Measurements from ENCODE around the gene CACNA1B. TPM values are rescaled to one million over a fixed set of nuclear protein-coding genes. Genes with fewer than 3 reads are reported as not detected.

The CACNA1B gene
- total RNA-seq, 2 donors from 2014 or later: 3.6 to 7.9 TPM

GRCh38 chr9:138025908-138026307 lies 148.3 kb downstream of the CACNA1B start:
- H3K27ac Mint-ChIP-seq: no peak overlapping the region
- H3K36me3 Mint-ChIP-seq (ENCODE audit: low read depth): peaks cover 35% of the 10 kb centered on the region
- H3K27me3 ChIP-seq (ENCODE audit: control insufficient read depth, insufficient read depth, low read length, poor library complexity, severe bottlenecking): no peaks in the 10 kb centered on the region
- H3K4me3 ChIP-seq (ENCODE audit: low read length): no peak overlapping the region
- no peak for DNase-seq
- WGBS, 2 experiments (ENCODE audit: insufficient coverage in 1 of 2, insufficient read length in 1 of 2): 88 to 97% methylated on average over 7 of the region's 7 CpGs
- peaks cover 5% of the 10 kb centered on the region for H3K4me1 Mint-ChIP-seq
- H3K4me1 ChIP-seq (ENCODE audit: control insufficient read depth, insufficient read depth, low read length): no peaks in the 10 kb centered on the region
- peaks cover 10% of the 10 kb centered on the region for H3K27me3 Mint-ChIP-seq (ENCODE audit: insufficient read depth)
- no peaks in the 10 kb centered on the region for H3K36me3 ChIP-seq (ENCODE audit: control insufficient read depth, insufficient read depth, low read length)
- H3K9ac ChIP-seq (ENCODE audit: extremely low read depth, low read length, poor library complexity, severe bottlenecking): no peak overlapping the region
- peaks cover 8% of the 10 kb centered on the region for H3K9me3 Mint-ChIP-seq
- peak overlapping the region; percentile 71 for H3K4me3 Mint-ChIP-seq
- TF ChIP-seq, protein P1, sequence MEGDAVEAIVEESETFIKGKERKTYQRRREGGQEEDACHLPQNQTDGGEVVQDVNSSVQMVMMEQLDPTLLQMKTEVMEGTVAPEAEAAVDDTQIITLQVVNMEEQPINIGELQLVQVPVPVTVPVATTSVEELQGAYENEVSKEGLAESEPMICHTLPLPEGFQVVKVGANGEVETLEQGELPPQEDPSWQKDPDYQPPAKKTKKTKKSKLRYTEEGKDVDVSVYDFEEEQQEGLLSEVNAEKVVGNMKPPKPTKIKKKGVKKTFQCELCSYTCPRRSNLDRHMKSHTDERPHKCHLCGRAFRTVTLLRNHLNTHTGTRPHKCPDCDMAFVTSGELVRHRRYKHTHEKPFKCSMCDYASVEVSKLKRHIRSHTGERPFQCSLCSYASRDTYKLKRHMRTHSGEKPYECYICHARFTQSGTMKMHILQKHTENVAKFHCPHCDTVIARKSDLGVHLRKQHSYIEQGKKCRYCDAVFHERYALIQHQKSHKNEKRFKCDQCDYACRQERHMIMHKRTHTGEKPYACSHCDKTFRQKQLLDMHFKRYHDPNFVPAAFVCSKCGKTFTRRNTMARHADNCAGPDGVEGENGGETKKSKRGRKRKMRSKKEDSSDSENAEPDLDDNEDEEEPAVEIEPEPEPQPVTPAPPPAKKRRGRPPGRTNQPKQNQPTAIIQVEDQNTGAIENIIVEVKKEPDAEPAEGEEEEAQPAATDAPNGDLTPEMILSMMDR (conservative IDR thresholded peaks at IDR 0.05): no peak
- peaks cover 60% of the 10 kb centered on the region for H3K9me3 ChIP-seq (ENCODE audit: control insufficient read depth, low read length)
- no peak overlapping the region for H3K27ac ChIP-seq (ENCODE audit: low read depth, low read length)

DNA sequence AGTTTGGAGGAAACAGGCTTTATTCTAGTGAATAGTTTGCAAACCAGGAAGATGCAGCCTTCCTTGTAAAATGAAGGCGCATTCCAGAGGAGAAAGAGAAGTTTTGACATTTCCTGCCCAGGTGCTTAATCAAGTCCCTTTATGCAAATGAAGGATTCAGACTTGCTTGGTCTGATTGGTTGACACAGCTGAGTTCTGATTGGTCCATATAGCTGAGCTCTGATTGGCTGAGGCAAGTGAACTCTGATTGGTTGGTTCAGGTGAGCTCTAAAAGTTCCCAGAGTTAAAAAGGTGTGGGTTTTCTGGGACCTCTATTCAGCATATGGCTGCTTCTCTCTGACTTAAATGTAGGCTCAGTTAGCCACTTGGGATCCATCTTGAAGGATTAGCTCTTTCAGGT lies 151.0 kb downstream of the CACNA1B start:
- H3K9ac ChIP-seq (ENCODE audit: extremely low read depth, low read length, poor library complexity, severe bottlenecking): no peak overlapping the region
- H3K36me3 Mint-ChIP-seq (ENCODE audit: low read depth): peaks cover 50% of the 10 kb centered on the region
- H3K4me3 ChIP-seq (ENCODE audit: low read length): no peak overlapping the region
- no peak overlapping the region for H3K27ac Mint-ChIP-seq
- H3K27me3 Mint-ChIP-seq (ENCODE audit: insufficient read depth): peaks cover 10% of the 10 kb centered on the region
- H3K4me3 Mint-ChIP-seq: no peak overlapping the region
- no peaks in the 10 kb centered on the region for H3K36me3 ChIP-seq (ENCODE audit: control insufficient read depth, insufficient read depth, low read length)
- peaks cover 83% of the 10 kb centered on the region for H3K9me3 ChIP-seq (ENCODE audit: control insufficient read depth, low read length)
- 90% methylated on average over 1 of the region's 1 CpG; no CpG with 5 or more reads in 1 of the 2 experiments for WGBS, 2 experiments (ENCODE audit: insufficient coverage in 1 of 2, insufficient read length in 1 of 2)
- peaks cover 22% of the 10 kb centered on the region for H3K9me3 Mint-ChIP-seq
- TF ChIP-seq, protein P1 (conservative IDR thresholded peaks at IDR 0.05): no peak
- no peak overlapping the region for H3K27ac ChIP-seq (ENCODE audit: low read depth, low read length)
- no peaks in the 10 kb centered on the region for H3K4me1 ChIP-seq (ENCODE audit: control insufficient read depth, insufficient read depth, low read length)
- H3K4me1 Mint-ChIP-seq: peaks cover 5% of the 10 kb centered on the region
- peak; percentile 41 for DNase-seq
- no peaks in the 10 kb centered on the region for H3K27me3 ChIP-seq (ENCODE audit: control insufficient read depth, insufficient read depth, low read length, poor library complexity, severe bottlenecking)

- Histone ChIP-seq H3K4me1 (ENCODE audit: control insufficient read depth, insufficient read depth, low read length) (no peaks in the 10 kb centered on the region), H3K9me3 (ENCODE audit: control insufficient read depth, low read length) (peaks cover 87% of the 10 kb centered on the region), H3K27me3 (ENCODE audit: control insufficient read depth, insufficient read depth, low read length, poor library complexity, severe bottlenecking) (no peaks in the 10 kb centered on the region), H3K4me3 (ENCODE audit: low read length) (peak overlapping the region; percentile 30), H3K9ac (ENCODE audit: extremely low read depth, low read length, poor library complexity, severe bottlenecking) (no peak overlapping the region), H3K27ac (ENCODE audit: low read depth, low read length) (no peak overlapping the region), H3K36me3 (ENCODE audit: control insufficient read depth, insufficient read depth, low read length) (no peaks in the 10 kb centered on the region)
- peaks cover 41% of the 10 kb centered on the region for H3K36me3 Mint-ChIP-seq (ENCODE audit: low read depth)
- H3K4me3 Mint-ChIP-seq: no peak overlapping the region
- H3K27me3 Mint-ChIP-seq (ENCODE audit: insufficient read depth): no peaks in the 10 kb centered on the region
- 63 to 79% methylated on average over 2 to 3 of the region's 3 CpGs for WGBS, 2 experiments (ENCODE audit: insufficient coverage in 1 of 2, insufficient read length in 1 of 2)
- H3K9me3 Mint-ChIP-seq: peaks cover 22% of the 10 kb centered on the region
- H3K27ac Mint-ChIP-seq: no peak overlapping the region
- H3K4me1 Mint-ChIP-seq: peaks cover 4% of the 10 kb centered on the region
- TF ChIP-seq, protein P1 (conservative IDR thresholded peaks at IDR 0.05): no peak
- DNase-seq: no peak
Observed at GRCh38 chr9:138031186-138031585, 153.6 kb downstream of the CACNA1B start.

Measured in endodermal cell (in vitro differentiated cells).